WTC11 (cell line): ENCODE data around the gene RENBP. TPM values are rescaled to one million over a fixed set of nuclear protein-coding genes. Genes with fewer than 3 reads are reported as not detected.

Source experiments
- ATAC-seq: fragments of 200-7000 bp; cut with Tn5 transposase; 2 replicates; pipeline ENCODE4 v1.10.0; 2021; ENCODE audit warnings: mild to moderate bottlenecking, moderate library complexity
- CTCF ChIA-PET: fragments of 300-600 bp; sonication (Branson Sonifier 250); formaldehyde crosslinking; loops from one replicate; lab custom pipeline; 2021; ENCODE audit warnings: antibody characterized with exemption; lab: Charles Lee
- POLR2A ChIA-PET: fragments of 350-600 bp; sonication (Branson Sonifier 250); formaldehyde crosslinking; loops from one replicate; lab custom pipeline; 2021; ENCODE audit warnings: antibody characterized with exemption; lab: Charles Lee
- DNase-seq: peaks from one replicate; pipeline ENCODE4 v3.0.0; 2021; ENCODE audit warnings: low spot score
- H3K27ac Mint-ChIP-seq: 2 replicates; pipeline ENCODE4 v1.8.0; 2021; ENCODE audit warnings: mixed read lengths
- H3K27me3 Mint-ChIP-seq: 2 replicates; pipeline ENCODE4 v1.8.0; 2021; ENCODE audit warnings: low read depth, mild to moderate bottlenecking, moderate library complexity, mixed read lengths
- H3K36me3 Mint-ChIP-seq: 2 replicates; pipeline ENCODE4 v1.8.0; 2021; ENCODE audit warnings: mixed read lengths
- H3K4me1 Mint-ChIP-seq: 2 replicates; pipeline ENCODE4 v1.8.0; 2022; ENCODE audit warnings: mixed read lengths
- H3K4me3 Mint-ChIP-seq: 2 replicates; pipeline ENCODE4 v1.8.0; 2021; ENCODE audit warnings: mild to moderate bottlenecking, moderate library complexity, mixed read lengths
- H3K9me3 Mint-ChIP-seq: 2 replicates; pipeline ENCODE4 v1.8.0; 2021; ENCODE audit warnings: mixed read lengths
- AR ChIP-seq: fragments of 250-450 bp; sonication (Bioruptor Pico); IDR thresholded peaks from 2 replicates; pipeline ENCODE4 v1.9.0; 2021; ENCODE audit warnings: mild to moderate bottlenecking
- CREM ChIP-seq: sonication (generic); formaldehyde crosslinking; IDR thresholded peaks from 2 replicates; pipeline ENCODE4 v1.8.1; 2022; ENCODE audit warnings: mild to moderate bottlenecking, missing genetic modification reagents, moderate library complexity
- E2F4 ChIP-seq: sonication (generic); formaldehyde crosslinking; IDR thresholded peaks from 2 replicates; pipeline ENCODE4 v1.8.1; 2022; ENCODE audit warnings: low read depth, mild to moderate bottlenecking, moderate library complexity, missing genetic modification reagents, borderline replicate concordance
- GABPB1 ChIP-seq: sonication (generic); formaldehyde crosslinking; IDR thresholded peaks from 2 replicates; pipeline ENCODE4 v1.8.1; 2023; ENCODE audit warnings: mild to moderate bottlenecking, missing genetic modification reagents
- KAT7 ChIP-seq: sonication (generic); formaldehyde crosslinking; IDR thresholded peaks from 2 replicates; pipeline ENCODE4 v1.8.1; 2023; ENCODE audit warnings: missing genetic modification reagents, mild to moderate bottlenecking, borderline replicate concordance
- MXD4 ChIP-seq: fragments of 250-450 bp; sonication (Bioruptor Pico); IDR thresholded peaks from 2 replicates; pipeline ENCODE4 v1.8.0; 2021; ENCODE audit warnings: mild to moderate bottlenecking, moderate library complexity, borderline replicate concordance
- NFATC4 ChIP-seq: fragments of 250-450 bp; sonication (Bioruptor Pico); IDR thresholded peaks from 2 replicates; pipeline ENCODE4 v1.9.0; 2021; ENCODE audit warnings: mild to moderate bottlenecking
- RELA ChIP-seq: sonication (generic); formaldehyde crosslinking; IDR thresholded peaks from 2 replicates; pipeline ENCODE4 v1.8.1; 2022; ENCODE audit warnings: missing genetic modification reagents, mild to moderate bottlenecking, borderline replicate concordance
- SMAD3 ChIP-seq: sonication (generic); formaldehyde crosslinking; IDR thresholded peaks from 2 replicates; pipeline ENCODE4 v1.8.0; 2022; ENCODE audit warnings: missing genetic modification reagents, mild to moderate bottlenecking, borderline replicate concordance
- SMAD4 ChIP-seq: sonication (generic); formaldehyde crosslinking; IDR thresholded peaks from 2 replicates; pipeline ENCODE4 v1.8.0; 2022; ENCODE audit warnings: mild to moderate bottlenecking, missing genetic modification reagents
- SOX15 ChIP-seq: fragments of 250-450 bp; sonication (Bioruptor Pico); IDR thresholded peaks from 2 replicates; pipeline ENCODE4 v1.9.0; 2021; ENCODE audit warnings: mild to moderate bottlenecking
- ZNF138 ChIP-seq: sonication (generic); formaldehyde crosslinking; conservative IDR thresholded peaks from 2 replicates; pipeline ENCODE4 v1.8.1; 2022; ENCODE audit warnings: mild to moderate bottlenecking, moderate library complexity, missing genetic modification reagents
- ZNF281 ChIP-seq: sonication (generic); formaldehyde crosslinking; IDR thresholded peaks from 2 replicates; pipeline ENCODE4 v1.8.0; 2023; ENCODE audit warnings: mild to moderate bottlenecking, missing genetic modification reagents
- ZNF512 ChIP-seq: sonication (generic); formaldehyde crosslinking; IDR thresholded peaks from 2 replicates; pipeline ENCODE4 v1.8.1; 2022; ENCODE audit warnings: missing genetic modification reagents, borderline replicate concordance
- ZNF671 ChIP-seq: fragments of 250-450 bp; sonication (Bioruptor Pico); IDR thresholded peaks from 2 replicates; pipeline ENCODE4 v1.8.0; 2021; ENCODE audit warnings: mild to moderate bottlenecking
- ZSCAN18 ChIP-seq: fragments of 250-450 bp; sonication (Bioruptor Pico); IDR thresholded peaks from 2 replicates; pipeline ENCODE4 v2.1.2; 2022; ENCODE audit warnings: mild to moderate bottlenecking, moderate library complexity
- total RNA-seq: library from RNA; stranded (reverse); gene quantifications from 3 replicates; pipeline ENCODE4 v1.2.3, GENCODE V29; 2021
- TF ChIP-seq, protein P1 (sequence below): sonication (generic); formaldehyde crosslinking; IDR thresholded peaks from 2 replicates; pipeline ENCODE4 v1.8.1; 2022; ENCODE audit warnings: low read depth, missing genetic modification reagents, borderline replicate concordance
- TF ChIP-seq, protein P2 (sequence below): sonication (generic); formaldehyde crosslinking; IDR thresholded peaks from 2 replicates; pipeline ENCODE4 v1.8.0; 2022; ENCODE audit warnings: mild to moderate bottlenecking, missing genetic modification reagents
- TF ChIP-seq, protein P3 (sequence below): sonication (generic); formaldehyde crosslinking; IDR thresholded peaks from 2 replicates; pipeline ENCODE4 v1.8.0; 2023; ENCODE audit warnings: missing genetic modification reagents
- TF ChIP-seq, protein P4 (sequence below): fragments of 250-450 bp; sonication (Bioruptor Pico); IDR thresholded peaks from 2 replicates; pipeline ENCODE4 v1.9.0; 2021; ENCODE audit warnings: moderate library complexity, mild to moderate bottlenecking, inconsistent platforms, borderline replicate concordance

RENBP gene
- total RNA-seq, 1 experiment from 2014 or later, result 14.0 TPM

DNA sequence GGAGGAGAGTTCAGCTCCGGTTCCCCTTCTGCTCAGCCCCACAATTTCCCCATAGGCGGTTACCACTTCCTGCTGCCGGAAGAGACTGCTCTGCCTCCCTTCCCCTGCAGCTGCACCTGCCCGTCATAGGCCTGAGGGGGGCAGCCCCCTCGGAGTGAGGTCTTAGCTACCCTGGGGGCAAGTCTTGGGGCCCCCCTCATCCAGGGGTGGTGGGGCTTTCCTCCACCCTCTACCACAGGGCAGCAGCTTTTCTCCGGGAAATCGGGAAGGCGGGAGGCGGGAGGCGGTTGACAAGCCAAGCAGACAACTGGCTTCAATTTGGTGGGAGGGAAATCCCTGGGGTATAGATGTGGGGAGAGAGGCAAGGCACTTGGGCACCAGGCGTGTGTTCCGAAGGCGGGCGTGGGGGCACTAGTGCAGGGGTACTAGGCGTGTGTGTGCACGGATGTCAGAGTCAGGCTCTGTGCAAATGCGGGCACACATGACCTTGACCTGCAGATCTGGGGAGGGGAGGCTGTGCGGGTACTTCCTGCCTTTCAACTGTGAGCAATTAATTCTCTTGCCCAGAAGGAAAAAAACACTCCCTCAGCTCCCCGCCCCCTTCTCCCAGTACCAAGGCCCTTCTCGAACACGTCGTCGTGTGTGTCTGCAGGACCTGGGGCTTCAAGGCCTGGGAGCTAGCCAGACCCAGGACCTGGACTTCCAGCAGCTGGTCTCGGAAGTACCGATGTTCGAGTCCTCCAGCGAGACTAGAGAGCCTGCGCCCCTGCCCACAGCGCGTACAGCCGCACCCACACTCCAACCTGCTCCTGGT is 17.4 kb downstream of the RENBP start:
- POLR2A ChIA-PET, result interaction anchor here (0.8 to 2.0 kb wide), 8 partner anchors 8 to 200 kb away, joined by 3 to 8 read pairs (median 5); partner anchors contain the start of gene RENBP
- H3K4me3 Mint-ChIP-seq, result peak overlapping the region; percentile 79
- no peak for ATAC-seq
- H3K36me3 Mint-ChIP-seq, result peaks cover 6% of the 10 kb centered on the region
- no peaks in the 10 kb centered on the region for H3K9me3 Mint-ChIP-seq
- no peaks in the 10 kb centered on the region for H3K27me3 Mint-ChIP-seq
- H3K27ac Mint-ChIP-seq, result peak overlapping the region; percentile 78
- TF ChIP-seq SMAD4 (CRISPR knock-in tag) (no peak), AR (CRISPR knock-in tag) (no peak), ZNF138 (CRISPR knock-in tag) (no peak), ZNF281 (CRISPR knock-in tag) (no peak), RELA (CRISPR knock-in tag) (no peak), MXD4 (no peak), SOX15 (CRISPR knock-in tag) (no peak), NFATC4 (CRISPR knock-in tag) (no peak), SMAD3 (CRISPR knock-in tag) (no peak), ZNF671 (CRISPR knock-in tag) (no peak), ZNF512 (CRISPR knock-in tag) (no peak), KAT7 (CRISPR knock-in tag) (no peak), E2F4 (CRISPR knock-in tag) (no peak), CREM (CRISPR knock-in tag) (no peak), GABPB1 (CRISPR knock-in tag) (no peak), ZSCAN18 (CRISPR knock-in tag) (no peak)
- TF ChIP-seq, protein P1, sequence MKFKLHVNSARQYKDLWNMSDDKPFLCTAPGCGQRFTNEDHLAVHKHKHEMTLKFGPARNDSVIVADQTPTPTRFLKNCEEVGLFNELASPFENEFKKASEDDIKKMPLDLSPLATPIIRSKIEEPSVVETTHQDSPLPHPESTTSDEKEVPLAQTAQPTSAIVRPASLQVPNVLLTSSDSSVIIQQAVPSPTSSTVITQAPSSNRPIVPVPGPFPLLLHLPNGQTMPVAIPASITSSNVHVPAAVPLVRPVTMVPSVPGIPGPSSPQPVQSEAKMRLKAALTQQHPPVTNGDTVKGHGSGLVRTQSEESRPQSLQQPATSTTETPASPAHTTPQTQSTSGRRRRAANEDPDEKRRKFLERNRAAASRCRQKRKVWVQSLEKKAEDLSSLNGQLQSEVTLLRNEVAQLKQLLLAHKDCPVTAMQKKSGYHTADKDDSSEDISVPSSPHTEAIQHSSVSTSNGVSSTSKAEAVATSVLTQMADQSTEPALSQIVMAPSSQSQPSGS (CRISPR knock-in tag), result no peak
- TF ChIP-seq, protein P2, sequence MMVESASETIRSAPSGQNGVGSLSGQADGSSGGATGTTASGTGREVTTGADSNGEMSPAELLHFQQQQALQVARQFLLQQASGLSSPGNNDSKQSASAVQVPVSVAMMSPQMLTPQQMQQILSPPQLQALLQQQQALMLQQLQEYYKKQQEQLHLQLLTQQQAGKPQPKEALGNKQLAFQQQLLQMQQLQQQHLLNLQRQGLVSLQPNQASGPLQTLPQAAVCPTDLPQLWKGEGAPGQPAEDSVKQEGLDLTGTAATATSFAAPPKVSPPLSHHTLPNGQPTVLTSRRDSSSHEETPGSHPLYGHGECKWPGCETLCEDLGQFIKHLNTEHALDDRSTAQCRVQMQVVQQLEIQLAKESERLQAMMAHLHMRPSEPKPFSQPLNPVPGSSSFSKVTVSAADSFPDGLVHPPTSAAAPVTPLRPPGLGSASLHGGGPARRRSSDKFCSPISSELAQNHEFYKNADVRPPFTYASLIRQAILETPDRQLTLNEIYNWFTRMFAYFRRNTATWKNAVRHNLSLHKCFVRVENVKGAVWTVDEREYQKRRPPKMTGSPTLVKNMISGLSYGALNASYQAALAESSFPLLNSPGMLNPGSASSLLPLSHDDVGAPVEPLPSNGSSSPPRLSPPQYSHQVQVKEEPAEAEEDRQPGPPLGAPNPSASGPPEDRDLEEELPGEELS (CRISPR knock-in tag), result no peak
- TF ChIP-seq, protein P3, sequence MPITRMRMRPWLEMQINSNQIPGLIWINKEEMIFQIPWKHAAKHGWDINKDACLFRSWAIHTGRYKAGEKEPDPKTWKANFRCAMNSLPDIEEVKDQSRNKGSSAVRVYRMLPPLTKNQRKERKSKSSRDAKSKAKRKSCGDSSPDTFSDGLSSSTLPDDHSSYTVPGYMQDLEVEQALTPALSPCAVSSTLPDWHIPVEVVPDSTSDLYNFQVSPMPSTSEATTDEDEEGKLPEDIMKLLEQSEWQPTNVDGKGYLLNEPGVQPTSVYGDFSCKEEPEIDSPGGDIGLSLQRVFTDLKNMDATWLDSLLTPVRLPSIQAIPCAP, result no peak
- TF ChIP-seq, protein P4, sequence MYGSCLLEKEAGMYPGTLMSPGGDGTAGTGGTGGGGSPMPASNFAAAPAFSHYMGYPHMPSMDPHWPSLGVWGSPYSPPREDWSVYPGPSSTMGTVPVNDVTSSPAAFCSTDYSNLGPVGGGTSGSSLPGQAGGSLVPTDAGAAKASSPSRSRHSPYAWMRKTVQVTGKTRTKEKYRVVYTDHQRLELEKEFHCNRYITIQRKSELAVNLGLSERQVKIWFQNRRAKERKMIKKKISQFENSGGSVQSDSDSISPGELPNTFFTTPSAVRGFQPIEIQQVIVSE (CRISPR knock-in tag), result no peak
- TF ChIP-seq, all 79 proteins: peak for 0
- peak; percentile 43 for DNase-seq
- peaks cover 28% of the 10 kb centered on the region for H3K4me1 Mint-ChIP-seq
- CTCF ChIA-PET, result interaction anchor here (1.2 to 6.9 kb wide), 5 partner anchors 8 to 48 kb away, joined by 5 to 116 read pairs (median 6); partner anchors contain the start of genes NAA10 and RENBP
